OCI-LY7 (cell line): ENCODE results near the gene MAPK12. TPM values are rescaled to one million over a fixed set of nuclear protein-coding genes. Genes with fewer than 3 reads are reported as not detected.

Experiments
- BruUV-seq: library from RNA; stranded (reverse); fragments of 400-500 nt; replicated peaks from 2 replicates; lab custom pipeline; 2021; lab: Mats Ljungman, UMichigan
- CTCF ChIA-PET: fragments of 300-600 bp; sonication (Branson Sonifier 250); formaldehyde crosslinking; loops from one replicate; lab custom pipeline; 2022; ENCODE audit warnings: antibody characterized with exemption; ENCODE audit not compliant: unreplicated experiment; lab: Charles Lee
- POLR2A ChIA-PET: fragments of 300-600 bp; sonication (Branson Sonifier 250); formaldehyde crosslinking; loops from one replicate; lab custom pipeline; 2022; ENCODE audit warnings: antibody characterized with exemption; lab: Charles Lee
- DNase-seq: peaks from one replicate; pipeline ENCODE4 v3.0.0-alpha.2; 2015; ENCODE audit warnings: low spot score
- H2AFZ ChIP-seq: fragments of 200-600 bp; sonication (generic), shearing (Covaris generic); 2 replicates; pipeline ENCODE4 v1.6.1; 2014; ENCODE audit warnings: mild to moderate bottlenecking, antibody characterized with exemption, low read length, moderate library complexity
- H3K27ac ChIP-seq: fragments of 200-600 bp; sonication (generic); 2 replicates; pipeline ENCODE4 v1.5.1; 2014; ENCODE audit warnings: mixed run types, low read depth, mild to moderate bottlenecking, moderate library complexity, low read length, inconsistent platforms; ENCODE audit not compliant: poor library complexity, severe bottlenecking
- H3K36me3 ChIP-seq: fragments of 200-600 bp; sonication (generic); 2 replicates; pipeline ENCODE4 v1.6.1; 2014; ENCODE audit warnings: mild to moderate bottlenecking, antibody characterized with exemption, low read length, moderate library complexity, mixed read lengths; ENCODE audit not compliant: insufficient read depth
- H3K4me1 ChIP-seq: fragments of 200-600 bp; sonication (generic); 2 replicates; pipeline ENCODE4 v1.5.1; 2014; ENCODE audit warnings: mild to moderate bottlenecking, low read length; ENCODE audit not compliant: insufficient read depth, poor library complexity, severe bottlenecking
- H3K4me2 ChIP-seq: fragments of 200-600 bp; sonication (generic); 2 replicates; pipeline ENCODE4 v1.6.1; 2014; ENCODE audit warnings: mild to moderate bottlenecking, low read length
- H3K4me3 ChIP-seq: fragments of 200-600 bp; sonication (generic); 2 replicates; pipeline ENCODE4 v1.5.1; 2014; ENCODE audit warnings: mild to moderate bottlenecking, low read depth, low read length; ENCODE audit not compliant: poor library complexity, severe bottlenecking
- H3K79me2 ChIP-seq: fragments of 200-600 bp; sonication (generic); 2 replicates; pipeline ENCODE4 v1.6.1; 2016; ENCODE audit warnings: low read depth, mild to moderate bottlenecking, low read length, moderate library complexity, mixed read lengths; ENCODE audit not compliant: insufficient read depth
- H3K9me2 ChIP-seq: fragments of 200-600 bp; sonication (generic); 2 replicates; pipeline ENCODE4 v1.6.1; 2016; ENCODE audit warnings: mild to moderate bottlenecking, low read length, mixed read lengths; ENCODE audit not compliant: insufficient read depth
- H3K9me3 ChIP-seq: fragments of 200-600 bp; sonication (generic); 2 replicates; pipeline ENCODE4 v1.6.1; 2014; ENCODE audit warnings: mild to moderate bottlenecking, mixed run types, low read length, mixed read lengths
- H4K20me1 ChIP-seq: fragments of 200-600 bp; sonication (generic); 2 replicates; pipeline ENCODE4 v1.6.1; 2014; ENCODE audit warnings: mild to moderate bottlenecking, antibody characterized with exemption, low read length, moderate library complexity, mixed read lengths; ENCODE audit not compliant: insufficient read depth
- CTCF ChIP-seq: fragments of 200-600 bp; sonication (generic); conservative IDR thresholded peaks from 2 replicates; pipeline ENCODE4 v1.5.1; 2014; ENCODE audit warnings: mild to moderate bottlenecking, antibody characterized with exemption, low read length, moderate library complexity, mixed read lengths
- EZH2phosphoT487 ChIP-seq: fragments of 200-600 bp; sonication (generic); IDR thresholded peaks from 2 replicates; pipeline ENCODE4 v1.6.1; 2018; ENCODE audit warnings: low read depth, borderline replicate concordance, mild to moderate bottlenecking, mixed run types, antibody characterized with exemption, low read length, moderate library complexity, mixed read lengths
- intact Hi-C: fragments of 100-400 bp; cut with micrococcal nuclease; formaldehyde crosslinking; loops from one replicate; pipeline ENCODE4 v1.10.0; 2022; ENCODE audit not compliant: unreplicated experiment
- total RNA-seq, 2 experiments: library from RNA; depleted of rRNA in 1 of 2; stranded (reverse); fragments of >200 nt in 1 of 2; shearing (Covaris generic) in 1 of 2; gene quantifications; 2 replicates each; pipeline ENCODE4 v1.2.3, GENCODE V29; 2014 to 2022

The MAPK12 gene
- total RNA-seq, 2 experiments from 2014 or later: 84.9 to 93.6 TPM

DNA sequence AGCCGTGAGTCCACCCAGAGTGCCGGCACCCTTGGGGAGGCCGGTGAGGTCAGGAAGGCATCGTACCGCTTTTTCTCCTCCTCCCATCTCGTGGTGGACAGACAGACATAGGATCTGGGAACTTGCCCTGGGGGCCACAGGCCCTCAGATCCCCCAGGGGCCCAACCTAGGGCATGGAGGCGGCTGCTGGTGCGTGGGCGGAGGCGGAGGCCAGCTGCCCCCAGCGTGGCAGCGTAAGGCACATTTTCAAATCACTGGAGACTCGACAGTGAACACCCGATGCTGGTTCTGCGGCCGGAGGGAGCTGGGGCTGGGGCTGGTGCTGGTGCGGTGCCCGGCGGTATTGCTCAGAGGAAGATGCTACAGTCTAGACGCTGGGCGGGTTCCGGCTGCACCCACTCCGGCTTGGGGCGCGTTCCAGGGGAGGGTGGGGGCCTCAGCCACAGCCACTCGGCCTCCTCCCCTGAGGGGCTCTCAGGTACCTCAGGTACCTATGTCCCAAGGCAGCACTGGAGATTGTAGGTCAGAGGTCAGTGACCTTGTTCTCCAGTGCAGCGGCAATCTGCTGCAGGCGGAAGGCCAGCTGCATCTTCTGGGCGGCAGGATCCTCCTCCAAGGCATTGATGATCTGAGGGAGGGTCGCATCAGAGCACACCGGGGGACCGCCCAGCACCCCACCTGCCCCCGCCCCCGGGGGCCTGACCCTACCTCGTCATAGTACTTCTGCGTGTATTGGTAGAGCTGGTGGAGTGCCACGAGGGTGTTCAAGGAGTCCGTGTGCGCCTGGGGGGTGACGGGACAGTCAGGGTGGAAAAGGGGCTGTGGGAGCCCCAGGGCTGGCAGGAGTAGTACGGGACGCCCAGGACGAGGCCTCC, 13.9 kb upstream of the MAPK12 start:
- Histone ChIP-seq H3K4me2 (no peak overlapping the region), H3K4me1 (peaks cover 23% of the 10 kb centered on the region), H3K4me3 (no peak overlapping the region), H3K27ac (no peak overlapping the region), H3K9me2 (no peaks in the 10 kb centered on the region), H2AFZ (no peak overlapping the region), H3K79me2 (no peaks in the 10 kb centered on the region), H3K9me3 (peaks cover 5% of the 10 kb centered on the region; the same call in 1 of the 2 replicates), H4K20me1 (no peaks in the 10 kb centered on the region), H3K36me3 (peaks cover 16% of the 10 kb centered on the region; the same call in 1 of the 2 replicates)
- TF ChIP-seq EZH2phosphoT487 (no peak), CTCF (no peak)
- no peak for DNase-seq
- intact Hi-C loops: loop anchor here (1.0 to 2.0 kb wide), 3 partner anchors 43 to 67 kb away; partner anchors contain the start of gene DENND6B
- ChIA-PET POLR2A (interaction anchor here (1.1 kb wide), 1 partner anchor 45 kb away, joined by 4 read pairs; no protein-coding TSS in a partner anchor), CTCF (interaction anchor here (1.0 to 1.5 kb wide), 4 partner anchors 13 to 52 kb away, joined by 3 to 20 read pairs (median 7); no protein-coding TSS in a partner anchor)
- BruUV-seq: no TSS peak

DNA sequence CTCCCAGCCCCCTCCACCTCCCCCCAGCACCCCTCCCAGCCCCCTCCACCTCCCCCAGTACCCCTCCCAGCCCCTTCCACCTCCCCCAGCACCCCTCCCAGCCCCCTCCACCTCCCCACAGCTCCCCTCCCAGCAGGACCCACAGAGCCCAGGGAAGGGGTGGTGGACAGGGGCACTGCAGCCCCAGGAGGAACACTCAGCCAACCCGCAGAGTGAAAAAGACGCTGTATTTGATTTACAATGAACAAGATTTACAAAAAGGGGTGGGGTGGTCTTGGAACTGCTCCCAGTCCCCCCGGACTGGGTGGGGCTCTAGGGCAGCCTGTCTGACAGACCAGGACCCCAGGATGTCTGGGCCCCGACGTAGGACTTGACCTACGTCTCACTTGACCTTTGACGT, 13.3 kb upstream of the MAPK12 start:
- TF ChIP-seq EZH2phosphoT487: no peak
- TF ChIP-seq CTCF: no peak
- Histone ChIP-seq H4K20me1 (no peaks in the 10 kb centered on the region), H3K36me3 (peaks cover 16% of the 10 kb centered on the region; the same call in 1 of the 2 replicates), H2AFZ (no peak overlapping the region), H3K79me2 (no peaks in the 10 kb centered on the region), H3K9me3 (peaks cover 5% of the 10 kb centered on the region; the same call in 1 of the 2 replicates), H3K4me2 (no peak overlapping the region), H3K4me3 (no peak overlapping the region), H3K27ac (no peak overlapping the region), H3K9me2 (no peaks in the 10 kb centered on the region), H3K4me1 (peaks cover 24% of the 10 kb centered on the region)
- intact Hi-C loops: loop anchor here (5.0 kb wide), 1 partner anchor 233 kb away; the partner anchor contains the start of genes LMF2 and NCAPH2
- DNase-seq: no peak
- POLR2A ChIA-PET: no interaction called here
- CTCF ChIA-PET: no interaction called here
- no TSS peak for BruUV-seq
